AG04450 (cell line): Measurements from ENCODE around the gene DUSP5. TPM values are rescaled to one million over a fixed set of nuclear protein-coding genes. Genes with fewer than 3 reads are reported as not detected.

ENCODE experiments used
- CTCF ChIA-PET: fragments of 300-600, 350-600 bp; formaldehyde crosslinking; extraction: SDS; loops from one replicate; lab custom pipeline; 2022; ENCODE audit warnings: antibody characterized with exemption, inconsistent platforms; lab: Charles Lee
- POLR2A ChIA-PET: fragments of 350-600 bp; formaldehyde crosslinking; extraction: SDS; loops from one replicate; lab custom pipeline; 2021; ENCODE audit warnings: antibody characterized with exemption, inconsistent platforms; lab: Yijun Ruan, JAX
- DNase-seq: peaks from one replicate; pipeline ENCODE4 v3.0.0-alpha.2; 2011; ENCODE audit warnings: low read depth, low spot score
- H3K27ac ChIP-seq: one replicate; pipeline ENCODE4 v1.5.1; 2012; ENCODE audit warnings: low read depth, low read length, control low read depth
- H3K27me3 ChIP-seq: one replicate; pipeline ENCODE4 v1.6.0; 2012; ENCODE audit warnings: low read length; ENCODE audit not compliant: control insufficient read depth, insufficient read depth
- H3K4me3 ChIP-seq: 2 replicates; pipeline ENCODE4 v1.5.1; 2011; ENCODE audit warnings: mild to moderate bottlenecking, low read depth, low read length, control low read depth
- H3K9me3 ChIP-seq: 2 replicates; pipeline ENCODE4 v1.5.1; 2012; ENCODE audit warnings: low read length; ENCODE audit not compliant: control insufficient read depth, insufficient read depth
- polyA plus RNA-seq: library from polyadenylated mRNA; depleted of rRNA; stranded (reverse); fragments of >200 nt; gene quantifications from 2 replicates; pipeline ENCODE4 v1.2.3, GENCODE V29; 2011
- TF ChIP-seq, protein P1 (sequence below): IDR thresholded peaks from 2 replicates; pipeline ENCODE4 v1.5.1; 2011; ENCODE audit warnings: low read depth, low read length, control low read depth, inconsistent platforms

The DUSP5 gene
- polyA plus RNA-seq, 1 experiment = 35.7 TPM

DNA sequence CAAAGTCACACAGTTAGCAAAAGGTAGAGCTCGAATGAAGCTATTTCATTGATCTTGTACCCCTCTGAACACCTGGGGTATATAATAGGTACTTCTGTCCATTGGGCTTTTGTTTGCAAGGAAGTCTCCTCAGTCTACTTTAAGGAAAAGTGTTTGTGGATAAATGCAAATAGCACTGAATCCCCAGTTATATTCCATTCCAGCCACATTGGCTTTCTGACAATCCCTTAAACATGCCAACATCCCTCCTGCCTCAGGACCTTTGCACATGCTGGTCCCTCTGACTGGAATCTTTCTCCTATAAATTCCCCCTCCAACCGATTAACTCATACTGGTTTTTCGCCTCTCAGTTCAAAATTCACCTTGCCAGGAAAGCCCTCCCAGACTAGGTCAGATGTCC is 17.1 kb downstream of the DUSP5 start:
- H3K9me3 ChIP-seq = no peaks in the 10 kb centered on the region
- TF ChIP-seq, protein P1, sequence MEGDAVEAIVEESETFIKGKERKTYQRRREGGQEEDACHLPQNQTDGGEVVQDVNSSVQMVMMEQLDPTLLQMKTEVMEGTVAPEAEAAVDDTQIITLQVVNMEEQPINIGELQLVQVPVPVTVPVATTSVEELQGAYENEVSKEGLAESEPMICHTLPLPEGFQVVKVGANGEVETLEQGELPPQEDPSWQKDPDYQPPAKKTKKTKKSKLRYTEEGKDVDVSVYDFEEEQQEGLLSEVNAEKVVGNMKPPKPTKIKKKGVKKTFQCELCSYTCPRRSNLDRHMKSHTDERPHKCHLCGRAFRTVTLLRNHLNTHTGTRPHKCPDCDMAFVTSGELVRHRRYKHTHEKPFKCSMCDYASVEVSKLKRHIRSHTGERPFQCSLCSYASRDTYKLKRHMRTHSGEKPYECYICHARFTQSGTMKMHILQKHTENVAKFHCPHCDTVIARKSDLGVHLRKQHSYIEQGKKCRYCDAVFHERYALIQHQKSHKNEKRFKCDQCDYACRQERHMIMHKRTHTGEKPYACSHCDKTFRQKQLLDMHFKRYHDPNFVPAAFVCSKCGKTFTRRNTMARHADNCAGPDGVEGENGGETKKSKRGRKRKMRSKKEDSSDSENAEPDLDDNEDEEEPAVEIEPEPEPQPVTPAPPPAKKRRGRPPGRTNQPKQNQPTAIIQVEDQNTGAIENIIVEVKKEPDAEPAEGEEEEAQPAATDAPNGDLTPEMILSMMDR = no peak
- no peak overlapping the region for H3K27ac ChIP-seq
- CTCF ChIA-PET = interaction anchor here (0.6 to 1.2 kb wide), 2 partner anchors 31 to 44 kb away, joined by 6 read pairs; no protein-coding TSS in a partner anchor
- DNase-seq = no peak
- no peak overlapping the region for H3K4me3 ChIP-seq
- H3K27me3 ChIP-seq = no peaks in the 10 kb centered on the region
- POLR2A ChIA-PET = no interaction called here

DNA sequence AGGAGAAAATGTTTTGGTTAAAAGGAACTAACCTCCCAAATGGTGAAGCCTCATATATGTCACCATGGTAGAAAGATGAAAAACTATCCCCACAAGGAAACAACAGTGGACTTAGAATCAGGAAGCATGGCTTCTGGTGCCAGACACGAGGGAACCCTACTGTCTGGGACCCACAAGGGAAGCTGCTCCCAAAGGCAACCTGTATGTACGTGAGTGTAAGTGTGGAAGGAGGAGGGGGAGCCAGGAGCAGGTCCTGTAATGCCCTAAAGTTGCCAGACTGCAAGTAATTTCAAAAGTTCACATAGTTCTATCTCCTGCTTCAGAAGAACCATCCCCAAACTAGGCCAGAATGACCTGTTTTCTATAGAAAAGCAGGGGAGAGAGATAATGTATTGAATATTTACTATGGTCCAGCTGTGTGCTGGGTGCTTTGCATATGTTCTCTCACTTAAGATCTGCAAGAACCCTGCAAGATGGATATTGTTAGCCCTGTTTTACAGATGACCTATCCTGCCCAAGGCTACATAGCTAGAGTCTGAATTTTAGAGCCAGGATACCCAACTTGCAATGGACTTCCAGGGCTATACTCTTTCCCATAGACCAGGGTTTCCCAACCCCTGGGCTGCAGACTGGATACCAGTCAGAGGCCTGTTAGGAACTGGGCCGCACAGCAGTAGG is 19.2 kb downstream of the DUSP5 start:
- DNase-seq = no peak
- Histone ChIP-seq H3K27ac (no peak overlapping the region), H3K4me3 (no peak overlapping the region), H3K9me3 (no peaks in the 10 kb centered on the region), H3K27me3 (no peaks in the 10 kb centered on the region)
- TF ChIP-seq, protein P1 = no peak
- POLR2A ChIA-PET = no interaction called here
- CTCF ChIA-PET = interaction anchor here (1.5 kb wide), 1 partner anchor 30 kb away, joined by 3 read pairs; no protein-coding TSS in a partner anchor

DNA sequence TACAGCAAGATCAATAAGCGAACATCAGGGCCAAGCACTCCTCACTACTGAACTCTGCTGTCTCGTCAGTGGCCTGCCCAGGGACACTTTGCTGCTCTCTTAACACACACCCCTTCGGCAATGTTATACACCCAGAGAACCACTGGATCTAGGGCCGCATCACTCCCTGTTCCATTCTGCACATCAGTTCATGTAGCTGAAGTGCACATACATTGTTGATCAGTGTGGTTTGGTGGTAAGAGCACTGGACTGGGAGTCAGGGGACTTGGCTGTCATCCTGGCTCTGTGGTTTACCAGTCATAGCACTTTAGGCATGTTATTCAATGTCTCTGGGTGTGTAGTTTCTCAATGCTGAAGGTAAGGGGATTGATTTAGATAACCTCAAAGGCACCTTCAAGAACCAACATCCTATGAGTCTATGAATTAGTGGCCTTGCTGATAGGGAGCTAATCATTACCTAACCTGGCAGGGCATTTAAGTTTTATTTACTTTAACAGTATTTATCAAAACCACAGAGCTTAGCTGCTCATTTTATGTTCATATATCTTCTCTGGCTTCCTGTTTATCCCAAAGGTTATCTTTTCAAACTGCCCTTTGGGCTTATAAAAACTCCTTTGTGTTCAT is 24.8 kb downstream of the DUSP5 start:
- no peak overlapping the region for H3K27ac ChIP-seq
- DNase-seq = no peak
- H3K27me3 ChIP-seq = no peaks in the 10 kb centered on the region
- no peak overlapping the region for H3K4me3 ChIP-seq
- ChIA-PET CTCF (interaction anchor here (1.2 kb wide), 1 partner anchor 78 kb away, joined by 3 read pairs; no protein-coding TSS in a partner anchor), POLR2A (no interaction called here)
- TF ChIP-seq, protein P1 = no peak
- no peaks in the 10 kb centered on the region for H3K9me3 ChIP-seq

DNA sequence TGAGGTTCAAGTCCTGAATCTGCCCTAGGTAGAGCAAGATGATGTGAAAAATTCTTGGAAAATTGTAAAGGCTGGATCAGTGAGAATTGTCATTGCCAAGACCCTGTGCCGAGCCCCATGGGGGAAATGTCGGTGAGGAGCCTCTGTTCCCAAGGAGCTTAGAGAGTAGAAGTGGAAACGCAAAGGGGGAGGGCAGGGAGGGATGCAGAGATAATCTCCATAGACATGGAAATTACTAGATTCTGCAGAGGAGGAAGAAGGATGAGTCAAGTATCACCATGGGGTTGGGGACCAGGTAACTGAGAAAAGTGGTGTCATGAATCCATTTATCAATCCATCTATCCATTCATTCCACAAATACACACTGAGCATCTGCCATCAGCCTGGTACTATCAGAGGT is 26.0 kb downstream of the DUSP5 start:
- no peaks in the 10 kb centered on the region for H3K9me3 ChIP-seq
- no peak for DNase-seq
- POLR2A ChIA-PET = no interaction called here
- H3K27ac ChIP-seq = no peak overlapping the region
- CTCF ChIA-PET = interaction anchor here (0.7 to 1.7 kb wide), 2 partner anchors 23 to 81 kb away, joined by 3 to 4 read pairs; no protein-coding TSS in a partner anchor
- H3K4me3 ChIP-seq = no peak overlapping the region
- H3K27me3 ChIP-seq = no peaks in the 10 kb centered on the region
- TF ChIP-seq, protein P1 = no peak
